DND-41 (cell line): ENCODE data around the gene KIF3C.

ENCODE experiments used
- EZH2 ChIP-seq: IDR thresholded peaks from 3 replicates; pipeline ENCODE4 v1.6.1; 2012; ENCODE audit warnings: borderline replicate concordance, low read depth, mild to moderate bottlenecking, moderate library complexity, low read length, inconsistent platforms; ENCODE audit not compliant: severe bottlenecking
- TF ChIP-seq, protein P1 (sequence below): IDR thresholded peaks from 2 replicates; pipeline ENCODE4 v1.5.1; 2012; ENCODE audit warnings: borderline replicate concordance, low read length, moderate library complexity, mild to moderate bottlenecking; ENCODE audit not compliant: poor library complexity, severe bottlenecking; ENCODE audit errors: extremely low read depth

DNA sequence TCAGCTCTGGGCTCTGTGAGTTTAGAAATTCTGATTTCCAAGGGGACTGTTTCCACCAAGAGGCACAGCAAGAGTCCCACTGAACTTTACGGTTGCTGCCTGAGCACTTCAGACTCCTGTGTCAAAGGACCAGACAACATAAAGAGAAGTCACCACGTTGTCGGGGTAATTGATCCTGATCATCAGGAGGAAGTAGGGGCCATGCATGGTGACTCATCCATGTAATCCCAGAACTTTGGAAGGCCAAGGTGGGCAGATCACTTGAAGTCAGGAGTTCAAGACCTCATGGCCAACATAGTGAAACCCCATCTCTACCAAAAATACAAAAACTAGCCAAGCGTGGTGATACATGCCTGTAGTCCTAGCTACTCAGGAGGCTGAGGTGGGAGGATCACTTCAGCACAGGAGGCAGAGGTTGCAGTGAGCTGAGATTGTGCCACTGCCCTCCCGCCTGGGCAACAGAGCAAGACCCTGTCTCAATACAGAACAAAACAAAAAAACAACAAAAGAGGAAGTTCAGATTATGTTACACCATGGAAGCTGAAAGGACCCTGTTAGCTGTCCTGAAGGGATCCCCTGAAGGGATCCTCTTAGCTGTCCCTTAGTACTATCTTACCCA, 94.6 kb downstream of the KIF3C start:
- TF ChIP-seq, protein P1, sequence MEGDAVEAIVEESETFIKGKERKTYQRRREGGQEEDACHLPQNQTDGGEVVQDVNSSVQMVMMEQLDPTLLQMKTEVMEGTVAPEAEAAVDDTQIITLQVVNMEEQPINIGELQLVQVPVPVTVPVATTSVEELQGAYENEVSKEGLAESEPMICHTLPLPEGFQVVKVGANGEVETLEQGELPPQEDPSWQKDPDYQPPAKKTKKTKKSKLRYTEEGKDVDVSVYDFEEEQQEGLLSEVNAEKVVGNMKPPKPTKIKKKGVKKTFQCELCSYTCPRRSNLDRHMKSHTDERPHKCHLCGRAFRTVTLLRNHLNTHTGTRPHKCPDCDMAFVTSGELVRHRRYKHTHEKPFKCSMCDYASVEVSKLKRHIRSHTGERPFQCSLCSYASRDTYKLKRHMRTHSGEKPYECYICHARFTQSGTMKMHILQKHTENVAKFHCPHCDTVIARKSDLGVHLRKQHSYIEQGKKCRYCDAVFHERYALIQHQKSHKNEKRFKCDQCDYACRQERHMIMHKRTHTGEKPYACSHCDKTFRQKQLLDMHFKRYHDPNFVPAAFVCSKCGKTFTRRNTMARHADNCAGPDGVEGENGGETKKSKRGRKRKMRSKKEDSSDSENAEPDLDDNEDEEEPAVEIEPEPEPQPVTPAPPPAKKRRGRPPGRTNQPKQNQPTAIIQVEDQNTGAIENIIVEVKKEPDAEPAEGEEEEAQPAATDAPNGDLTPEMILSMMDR: no peak
- TF ChIP-seq EZH2: no peak
